ENCODE results near the gene RAP1A. TPM values are rescaled to one million over a fixed set of nuclear protein-coding genes. Genes with fewer than 3 reads are reported as not detected.

RAP1A gene
- total and polyA plus RNA-seq, 11 donors: 52.6 to 134 (median 99.1) TPM

GRCh38 chr1:111737216-111738132 is 117.9 kb downstream of the RAP1A start:
- peaks cover 0 to 8% (median 2%) of the 10 kb centered on the region in 9 donors for H3K36me3 ChIP-seq
- DNase-seq (peak in 1 of 5 donors; percentile 3), ATAC-seq (no peak)
- peak overlapping the region; percentile 61 to 95 (median 80) for H3K4me3 ChIP-seq
- peaks cover 23 to 80% (median 68%) of the 10 kb centered on the region in 12 donors for H3K4me1 ChIP-seq
- H3K27ac ChIP-seq: peak overlapping the region; percentile 92 to 100 (median 98)
- H3K9me3 ChIP-seq: no peaks in the 10 kb centered on the region
- TF ChIP-seq CTCF (IDR thresholded peaks at IDR 0.05): no peak
- TF ChIP-seq POLR2A (IDR thresholded peaks at IDR 0.05): no peak
- WGBS, 4 donors: 27 to 35% (median 32%) methylated on average over 8 of the region's 8 CpGs
- H3K27me3 ChIP-seq: peaks cover 0 to 8% (median 0%) of the 10 kb centered on the region in 9 donors
- intact Hi-C loops (cut with DNase I): loop anchor here in 2 of 10 donors (2.0 kb wide), 1 partner anchor 17 kb away; no protein-coding TSS in a partner anchor

GRCh38 chr1:111738133-111738435 is 118.5 kb downstream of the RAP1A start:
- Histone ChIP-seq H3K9me3 (no peaks in the 10 kb centered on the region), H3K36me3 (peaks cover 0 to 8% (median 2%) of the 10 kb centered on the region in 9 donors), H3K4me1 (peaks cover 23 to 77% (median 64%) of the 10 kb centered on the region in 12 donors), H3K4me3 (peak overlapping the region; percentile 61 to 95 (median 80)), H3K27me3 (peaks cover 0 to 8% (median 0%) of the 10 kb centered on the region in 9 donors), H3K27ac (peak overlapping the region; percentile 92 to 100 (median 98))
- WGBS, 4 donors: 11 to 16% (median 12%) methylated on average over 9 of the region's 9 CpGs
- intact Hi-C loops (cut with DNase I): loop anchor here in 2 of 10 donors (2.0 kb wide), 1 partner anchor 17 kb away; no protein-coding TSS in a partner anchor
- DNase-seq (no peak), ATAC-seq (no peak)
- TF ChIP-seq POLR2A (IDR thresholded peaks at IDR 0.05) (no peak), CTCF (IDR thresholded peaks at IDR 0.05) (no peak)

GRCh38 chr1:111738436-111739193 is 119.0 kb downstream of the RAP1A start:
- WGBS, 4 donors: 0 to 1% (median 1%) methylated on average over 19 to 61 of the region's 61 CpGs
- DNase-seq: peak; percentile 84 to 92 (median 92)
- Histone ChIP-seq H3K4me3 (peak overlapping the region; percentile 61 to 95 (median 80)), H3K27ac (peak overlapping the region; percentile 92 to 100 (median 98)), H3K27me3 (peaks cover 0 to 8% (median 0%) of the 10 kb centered on the region in 9 donors), H3K36me3 (peaks cover 0 to 8% (median 2%) of the 10 kb centered on the region in 9 donors), H3K9me3 (no peaks in the 10 kb centered on the region), H3K4me1 (peaks cover 20 to 77% (median 64%) of the 10 kb centered on the region in 12 donors)
- TF ChIP-seq POLR2A (IDR thresholded peaks at IDR 0.05) (peak in 1 of 2 donors; percentile 67), CTCF (IDR thresholded peaks at IDR 0.05) (peak in 4 of 12 donors; percentile 21 to 42 (median 34))
- intact Hi-C loops (cut with DNase I): loop anchor here in 3 of 10 donors (1.0 to 2.0 kb wide), 3 partner anchors 17 to 18 kb away; partner anchors contain the start of gene DDX20 (in 2 of the 3)
- peak; percentile 45 to 75 (median 64) for ATAC-seq
